SK-N-MC (cell line): ENCODE measurements around the gene WDR64.

Experiments
- EZH2 ChIP-seq: fragments of 200-600 bp; sonication (generic); IDR thresholded peaks from one replicate; pipeline ENCODE4 v1.6.1; 2017; ENCODE audit warnings: antibody characterized with exemption
- FOXP2 ChIP-seq: optimal IDR thresholded peaks from 2 replicates; pipeline ENCODE3; 2011; ENCODE audit warnings: mild to moderate bottlenecking, moderate library complexity; ENCODE audit not compliant: insufficient read depth; ENCODE audit errors: extremely low read length, control extremely low read depth
- POLR2AphosphoS5 ChIP-seq: IDR thresholded peaks from 2 replicates; pipeline ENCODE4 v1.6.1; 2012; ENCODE audit warnings: mild to moderate bottlenecking, low read depth, low read length, borderline replicate concordance

GRCh38 chr1:241696172-241696814 lies 44.2 kb downstream of the WDR64 start:
- TF ChIP-seq EZH2: no peak
- TF ChIP-seq POLR2AphosphoS5: no peak
- no peak for TF ChIP-seq FOXP2
